Progenitor cell of endocrine pancreas (in vitro differentiated cells): ENCODE results near the gene LCN15. TPM values are rescaled to one million over a fixed set of nuclear protein-coding genes. Genes with fewer than 3 reads are reported as not detected.
"Not testable (repeated sequence)": the region's sequence is repeated elsewhere in the genome, so short reads cannot be mapped to it uniquely, and the experiment has no call there.

Experiments used
- DNase-seq: peaks from one replicate; pipeline ENCODE4 v3.0.0; 2021; ENCODE audit warnings: low spot score; ENCODE audit not compliant: unreplicated experiment
- H3K27ac Mint-ChIP-seq: 2 replicates; pipeline ENCODE4 v1.8.0; 2021; ENCODE audit warnings: mild to moderate bottlenecking, moderate library complexity, mixed read lengths
- H3K27me3 Mint-ChIP-seq: 2 replicates; pipeline ENCODE4 v1.8.0; 2021; ENCODE audit warnings: mixed read lengths
- H3K36me3 Mint-ChIP-seq: 2 replicates; pipeline ENCODE4 v1.8.0; 2022; ENCODE audit warnings: mixed read lengths; ENCODE audit not compliant: insufficient read depth
- H3K4me1 Mint-ChIP-seq: 2 replicates; pipeline ENCODE4 v1.8.0; 2021; ENCODE audit warnings: low read depth, mixed read lengths
- H3K4me3 Mint-ChIP-seq: 2 replicates; pipeline ENCODE4 v1.8.0; 2021; ENCODE audit warnings: low read depth, mild to moderate bottlenecking, moderate library complexity, mixed read lengths
- H3K9me3 Mint-ChIP-seq: 2 replicates; pipeline ENCODE4 v1.8.0; 2021; ENCODE audit warnings: low read depth, mixed read lengths
- CTCF ChIP-seq: fragments of 200-600 bp; sonication (generic); IDR thresholded peaks from one replicate; pipeline ENCODE4 v1.5.0; 2021; ENCODE audit warnings: antibody characterized with exemption, mild to moderate bottlenecking; ENCODE audit not compliant: unreplicated experiment
- total RNA-seq: library from RNA; stranded (reverse); gene quantifications from 2 replicates; pipeline ENCODE4 v1.2.1, GENCODE V29; 2021

Gene LCN15
- total RNA-seq, 1 donor from 2014 or later: not detected

- no peaks in the 10 kb centered on the region for H3K36me3 Mint-ChIP-seq
- no peak for DNase-seq
- H3K4me1 Mint-ChIP-seq: peaks cover 4% of the 10 kb centered on the region
- H3K27me3 Mint-ChIP-seq: peaks cover 16% of the 10 kb centered on the region
- no peak overlapping the region for H3K27ac Mint-ChIP-seq
- no peak overlapping the region for H3K4me3 Mint-ChIP-seq
- no peak for TF ChIP-seq CTCF
- H3K9me3 Mint-ChIP-seq: peaks cover 7% of the 10 kb centered on the region
Measured at GRCh38 chr9:136774416-136775045, 10.2 kb upstream of the LCN15 start.

- Mint-ChIP-seq H3K4me1 (peaks cover 4% of the 10 kb centered on the region), H3K9me3 (peaks cover 7% of the 10 kb centered on the region), H3K36me3 (no peaks in the 10 kb centered on the region), H3K4me3 (no peak overlapping the region), H3K27me3 (peaks cover 10% of the 10 kb centered on the region), H3K27ac (no peak overlapping the region)
- no peak for DNase-seq
- TF ChIP-seq CTCF: no peak
Measured at GRCh38 chr9:136773386-136774044, 9.2 kb upstream of the LCN15 start.

GRCh38 chr9:136771907-136772415 is 7.6 kb upstream of the LCN15 start:
- Mint-ChIP-seq H3K27ac (no peak overlapping the region), H3K9me3 (peaks cover 7% of the 10 kb centered on the region), H3K4me3 (no peak overlapping the region), H3K4me1 (peaks cover 2% of the 10 kb centered on the region), H3K27me3 (peaks cover 2% of the 10 kb centered on the region), H3K36me3 (no peaks in the 10 kb centered on the region)
- TF ChIP-seq CTCF: no peak
- no peak for DNase-seq

GRCh38 chr9:136769710-136770191 is 5.4 kb upstream of the LCN15 start:
- Mint-ChIP-seq H3K9me3 (peaks cover 7% of the 10 kb centered on the region), H3K4me3 (no peak overlapping the region), H3K4me1 (peaks cover 1% of the 10 kb centered on the region), H3K27ac (no peak overlapping the region), H3K36me3 (no peaks in the 10 kb centered on the region), H3K27me3 (peaks cover 3% of the 10 kb centered on the region)
- no peak for DNase-seq
- TF ChIP-seq CTCF: peak; percentile 49

GRCh38 chr9:136766410-136767120 is 2.2 kb upstream of the LCN15 start:
- not testable (repeated sequence) for H3K4me1 Mint-ChIP-seq, DNase-seq, H3K27ac Mint-ChIP-seq, H3K4me3 Mint-ChIP-seq, H3K36me3 Mint-ChIP-seq, H3K9me3 Mint-ChIP-seq, H3K27me3 Mint-ChIP-seq
- TF ChIP-seq CTCF: peak; percentile 59

- H3K4me3 Mint-ChIP-seq, H3K27me3 Mint-ChIP-seq, H3K27ac Mint-ChIP-seq, H3K36me3 Mint-ChIP-seq, DNase-seq, H3K9me3 Mint-ChIP-seq, H3K4me1 Mint-ChIP-seq: not testable (repeated sequence)
Measured at GRCh38 chr9:136765745-136766409, 1.6 kb upstream of the LCN15 start.
